AG04450 (cell line): ENCODE data around the gene PPIL1. TPM values are rescaled to one million over a fixed set of nuclear protein-coding genes. Genes with fewer than 3 reads are reported as not detected.
A peak's percentile ranks its signal among the peaks of the same experiment; 100 is the strongest.

Source experiments
- CTCF ChIA-PET: fragments of 300-600, 350-600 bp; formaldehyde crosslinking; extraction: SDS; loops from one replicate; lab custom pipeline; 2022; ENCODE audit warnings: antibody characterized with exemption, inconsistent platforms; lab: Charles Lee
- POLR2A ChIA-PET: fragments of 350-600 bp; formaldehyde crosslinking; extraction: SDS; loops from one replicate; lab custom pipeline; 2021; ENCODE audit warnings: antibody characterized with exemption, inconsistent platforms; lab: Yijun Ruan, JAX
- DNase-seq: peaks from one replicate; pipeline ENCODE4 v3.0.0-alpha.2; 2011; ENCODE audit warnings: low read depth, low spot score
- H3K27ac ChIP-seq: one replicate; pipeline ENCODE4 v1.5.1; 2012; ENCODE audit warnings: low read depth, low read length, control low read depth
- H3K27me3 ChIP-seq: one replicate; pipeline ENCODE4 v1.6.0; 2012; ENCODE audit warnings: low read length; ENCODE audit not compliant: control insufficient read depth, insufficient read depth
- H3K4me3 ChIP-seq: 2 replicates; pipeline ENCODE4 v1.5.1; 2011; ENCODE audit warnings: mild to moderate bottlenecking, low read depth, low read length, control low read depth
- H3K9me3 ChIP-seq: 2 replicates; pipeline ENCODE4 v1.5.1; 2012; ENCODE audit warnings: low read length; ENCODE audit not compliant: control insufficient read depth, insufficient read depth
- polyA plus RNA-seq: library from polyadenylated mRNA; depleted of rRNA; stranded (reverse); fragments of >200 nt; gene quantifications from 2 replicates; pipeline ENCODE4 v1.2.3, GENCODE V29; 2011
- TF ChIP-seq, protein P1 (sequence below): IDR thresholded peaks from 2 replicates; pipeline ENCODE4 v1.5.1; 2011; ENCODE audit warnings: low read depth, low read length, control low read depth, inconsistent platforms

The PPIL1 gene
- polyA plus RNA-seq, 1 experiment, result 40.7 TPM

DNA sequence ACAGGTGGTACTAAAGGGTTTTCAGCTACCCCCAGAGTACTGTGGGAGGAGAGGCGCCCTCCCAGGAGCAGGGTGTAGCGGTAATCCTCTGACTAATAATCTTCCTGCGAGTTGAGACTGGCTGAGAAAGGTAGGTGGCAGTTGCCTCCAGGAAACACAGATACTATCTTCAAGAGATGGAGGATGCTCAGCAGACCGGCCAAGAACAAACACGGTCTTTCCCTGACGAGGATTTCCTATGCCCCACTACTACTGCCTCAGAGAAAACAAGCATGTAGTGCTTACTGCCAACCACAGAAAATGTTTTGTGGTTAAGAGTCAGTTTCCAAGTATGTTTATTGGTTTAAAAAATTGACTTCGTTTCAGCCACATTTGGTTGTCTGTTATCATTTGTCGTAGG lies 38.0 kb upstream of the PPIL1 start:
- ChIA-PET CTCF (interaction anchor here (0.5 to 2.2 kb wide), 3 partner anchors 60 to 300 kb away, joined by 3 to 8 read pairs (median 6); no protein-coding TSS in a partner anchor), POLR2A (interaction anchor here (1.3 kb wide), 1 partner anchor 8 kb away, joined by 3 read pairs; no protein-coding TSS in a partner anchor)
- TF ChIP-seq, protein P1, sequence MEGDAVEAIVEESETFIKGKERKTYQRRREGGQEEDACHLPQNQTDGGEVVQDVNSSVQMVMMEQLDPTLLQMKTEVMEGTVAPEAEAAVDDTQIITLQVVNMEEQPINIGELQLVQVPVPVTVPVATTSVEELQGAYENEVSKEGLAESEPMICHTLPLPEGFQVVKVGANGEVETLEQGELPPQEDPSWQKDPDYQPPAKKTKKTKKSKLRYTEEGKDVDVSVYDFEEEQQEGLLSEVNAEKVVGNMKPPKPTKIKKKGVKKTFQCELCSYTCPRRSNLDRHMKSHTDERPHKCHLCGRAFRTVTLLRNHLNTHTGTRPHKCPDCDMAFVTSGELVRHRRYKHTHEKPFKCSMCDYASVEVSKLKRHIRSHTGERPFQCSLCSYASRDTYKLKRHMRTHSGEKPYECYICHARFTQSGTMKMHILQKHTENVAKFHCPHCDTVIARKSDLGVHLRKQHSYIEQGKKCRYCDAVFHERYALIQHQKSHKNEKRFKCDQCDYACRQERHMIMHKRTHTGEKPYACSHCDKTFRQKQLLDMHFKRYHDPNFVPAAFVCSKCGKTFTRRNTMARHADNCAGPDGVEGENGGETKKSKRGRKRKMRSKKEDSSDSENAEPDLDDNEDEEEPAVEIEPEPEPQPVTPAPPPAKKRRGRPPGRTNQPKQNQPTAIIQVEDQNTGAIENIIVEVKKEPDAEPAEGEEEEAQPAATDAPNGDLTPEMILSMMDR, result no peak
- no peaks in the 10 kb centered on the region for H3K9me3 ChIP-seq
- no peak overlapping the region for H3K4me3 ChIP-seq
- peak; percentile 63 for DNase-seq
- no peaks in the 10 kb centered on the region for H3K27me3 ChIP-seq
- H3K27ac ChIP-seq, result peak overlapping the region; percentile 22

DNA sequence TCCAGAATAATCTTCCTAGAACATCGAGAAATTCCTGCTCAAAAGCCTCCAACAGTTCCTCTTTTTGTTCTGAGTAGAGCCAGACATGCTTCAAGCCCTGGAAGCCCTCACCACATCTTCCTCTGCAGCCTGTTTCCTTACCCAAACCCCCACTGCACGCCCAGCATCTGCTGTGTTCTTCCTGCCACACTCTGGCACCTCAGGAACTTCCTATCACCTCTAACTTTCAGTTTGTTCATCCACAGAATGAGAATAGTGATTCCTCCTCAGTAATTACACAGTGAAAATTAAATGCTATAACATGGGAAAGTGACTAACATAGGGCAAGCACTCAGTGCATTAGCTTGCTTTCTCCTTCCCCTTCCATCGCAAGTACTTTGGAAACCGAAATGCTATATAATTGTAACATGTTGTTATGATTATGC lies 37.4 kb upstream of the PPIL1 start:
- POLR2A ChIA-PET, result no interaction called here
- Histone ChIP-seq H3K9me3 (no peaks in the 10 kb centered on the region), H3K27ac (no peak overlapping the region), H3K27me3 (no peaks in the 10 kb centered on the region), H3K4me3 (no peak overlapping the region)
- TF ChIP-seq, protein P1, result no peak
- DNase-seq, result no peak
- CTCF ChIA-PET, result interaction anchor here (0.5 to 2.7 kb wide), 2 partner anchors 146 to 299 kb away, joined by 3 to 8 read pairs; no protein-coding TSS in a partner anchor

DNA sequence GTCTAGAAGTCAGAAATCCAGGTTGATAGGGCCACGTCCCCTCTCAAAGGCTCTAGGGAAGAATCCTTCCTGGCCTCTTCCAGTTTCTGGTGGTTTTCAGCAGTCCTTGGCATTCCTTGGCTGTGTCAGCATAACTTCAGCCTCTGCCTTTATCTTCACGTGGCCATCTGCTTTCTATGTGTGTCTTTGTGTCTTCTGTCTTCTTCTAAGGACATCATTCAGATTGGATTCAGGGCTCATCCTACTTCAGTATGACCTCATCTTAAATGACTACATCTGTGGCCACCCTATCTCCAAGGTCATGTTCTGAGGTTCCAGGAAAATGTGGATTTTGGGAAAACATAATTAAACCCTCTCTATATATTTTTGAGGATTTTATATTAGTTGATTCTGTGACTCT lies 34.1 kb upstream of the PPIL1 start:
- TF ChIP-seq, protein P1, result no peak
- Histone ChIP-seq H3K4me3 (no peak overlapping the region), H3K9me3 (no peaks in the 10 kb centered on the region), H3K27me3 (no peaks in the 10 kb centered on the region), H3K27ac (no peak overlapping the region)
- no peak for DNase-seq
- ChIA-PET POLR2A (no interaction called here), CTCF (interaction anchor here (1.7 kb wide), 1 partner anchor 109 kb away, joined by 5 read pairs; no protein-coding TSS in a partner anchor)

DNA sequence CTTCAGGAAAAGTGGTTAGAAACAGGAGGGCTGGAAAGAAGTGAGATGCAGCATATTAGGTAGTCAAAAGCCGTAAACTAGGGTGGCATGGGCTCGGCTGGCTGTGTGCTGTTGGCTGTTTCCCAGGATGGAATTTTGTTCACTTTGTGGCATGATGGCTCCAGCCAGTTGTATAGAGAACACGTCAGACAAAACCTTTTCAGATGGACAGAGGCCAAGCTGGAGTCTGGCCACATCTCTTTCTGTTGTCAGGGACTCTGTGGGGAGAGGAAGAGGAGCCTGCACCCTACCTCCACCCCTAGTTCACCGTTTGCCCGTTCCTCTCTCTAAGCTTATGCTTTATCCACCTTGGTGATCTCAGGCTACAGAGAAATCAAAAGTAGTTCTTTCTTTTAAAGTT lies 33.2 kb upstream of the PPIL1 start:
- DNase-seq, result no peak
- Histone ChIP-seq H3K9me3 (no peaks in the 10 kb centered on the region), H3K4me3 (no peak overlapping the region), H3K27ac (no peak overlapping the region), H3K27me3 (no peaks in the 10 kb centered on the region)
- ChIA-PET POLR2A (no interaction called here), CTCF (interaction anchor here (0.6 to 1.7 kb wide), 3 partner anchors 110 to 302 kb away, joined by 3 to 5 read pairs (median 3); no protein-coding TSS in a partner anchor)
- TF ChIP-seq, protein P1, result no peak

DNA sequence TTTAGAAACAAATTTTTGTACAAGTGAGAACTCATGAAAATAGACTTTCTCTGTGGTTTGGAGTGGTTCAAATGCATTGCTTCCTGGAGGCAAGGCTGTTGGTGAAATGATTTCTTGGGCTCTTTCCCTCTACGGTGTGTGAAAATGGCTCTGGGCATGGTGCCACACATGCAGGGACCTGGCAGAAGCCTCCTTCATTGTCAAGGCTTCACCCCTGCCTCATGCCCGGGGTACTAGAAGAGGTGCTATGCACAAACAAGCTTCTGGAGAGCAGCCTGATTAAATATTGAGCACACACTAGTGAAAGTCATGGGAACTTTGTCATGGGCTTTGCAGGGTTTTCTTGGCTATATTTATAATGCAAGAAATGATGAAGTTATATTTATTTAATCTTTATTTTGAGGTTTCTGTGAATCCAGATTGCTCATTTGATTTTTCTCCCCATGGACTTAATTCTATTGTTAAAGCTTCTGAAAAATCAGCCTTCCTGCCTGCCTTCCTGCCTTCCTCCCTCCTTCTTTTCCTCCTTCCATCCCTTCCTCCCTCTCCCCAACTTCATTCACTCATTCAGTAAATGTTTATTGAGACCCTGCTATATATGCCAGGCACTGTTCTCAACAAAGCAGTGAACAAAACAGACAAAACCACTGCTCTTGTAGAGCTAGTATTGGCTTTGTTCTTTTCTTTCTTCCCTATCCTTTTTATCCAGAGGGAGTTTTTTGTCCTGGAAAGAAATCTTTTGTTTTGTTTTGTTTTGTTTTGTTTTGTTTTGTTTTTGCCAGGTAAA lies 32.1 kb upstream of the PPIL1 start:
- no peaks in the 10 kb centered on the region for H3K9me3 ChIP-seq
- ChIA-PET CTCF (interaction anchor here (0.7 to 1.7 kb wide), 3 partner anchors 22 to 141 kb away, joined by 3 to 5 read pairs (median 5); no protein-coding TSS in a partner anchor), POLR2A (no interaction called here)
- H3K4me3 ChIP-seq, result no peak overlapping the region
- TF ChIP-seq, protein P1, result no peak
- no peaks in the 10 kb centered on the region for H3K27me3 ChIP-seq
- H3K27ac ChIP-seq, result no peak overlapping the region
- no peak for DNase-seq
